Right lobe of liver (tissue), 6 donors: Measurements from ENCODE around the gene ZC3H7A. TPM values are rescaled to one million over a fixed set of nuclear protein-coding genes. Genes with fewer than 3 reads are reported as not detected.
"Not testable (repeated sequence)": the region's sequence is repeated elsewhere in the genome, so short reads cannot be mapped to it uniquely, and the experiment has no call there.

Experiments used
- ATAC-seq, 4 donors: fragments of 200-7000 bp; cut with Tn5 transposase; one replicate each; pipeline ENCODE4 v1.9.1; 2020; ENCODE audit warnings: mild to moderate bottlenecking in 4 of 4, moderate library complexity in 4 of 4
- DNase-seq, 3 donors: peaks; one replicate each; pipeline ENCODE4 v3.0.0-alpha.2; 2020
- H3K27ac ChIP-seq, 3 donors: fragments of 200-600 bp; one replicate each; pipeline ENCODE4 v1.8.0; 2022
- H3K27me3 ChIP-seq, 2 donors: fragments of 200-600 bp; one replicate each; pipeline ENCODE4 v1.8.0; 2022
- H3K36me3 ChIP-seq, 4 donors: fragments of 200-600 bp; sonication (generic) in 1 of 4; one replicate each; pipeline versions ENCODE4 v1.5.1 to v1.8.0; 2017 to 2022; ENCODE audit warnings: control low read depth in 1 of 4
- H3K4me1 ChIP-seq, 4 donors: fragments of 200-600 bp; sonication (generic) in 1 of 4; one replicate each; pipeline versions ENCODE4 v1.5.1 to v1.8.0; 2017 to 2022; ENCODE audit warnings: control low read depth in 1 of 4
- H3K4me3 ChIP-seq, 3 donors: fragments of 200-600 bp; one replicate each; pipeline ENCODE4 v1.8.0; 2022
- H3K9me3 ChIP-seq, 4 donors: fragments of 200-600 bp; sonication (generic) in 1 of 4; one replicate each; pipeline versions ENCODE4 v1.5.1 to v1.8.0; 2017 to 2022; ENCODE audit warnings: control low read depth in 1 of 4
- POLR2A ChIP-seq: fragments of 450-650 bp; IDR thresholded peaks from one replicate; pipeline ENCODE4 v1.6.1; 2017; ENCODE audit warnings: antibody characterized with exemption, mild to moderate bottlenecking
- WGBS: methylation state at CpG from one replicate; pipeline ENCODE4 v1.1.6; 2018; ENCODE audit warnings: low coverage, low lambda C conversion rate; ENCODE audit not compliant: insufficient coverage; ENCODE audit errors: missing lambda C conversion rate; 5-methylcytosine and 5-hydroxymethylcytosine counted together
- intact Hi-C, 2 donors: fragments of 100-400 bp; cut with DNase I; formaldehyde crosslinking; loops; one replicate each; pipeline versions ENCODE4 v1.11.2 to v1.14.1; 2022
- total RNA-seq, 6 experiments: library from RNA; depleted of rRNA in 2 of 6; stranded (reverse); fragments of >200 nt in 2 of 6; fragmentation: NEBNext Ultra II Directional in 3 of 6; extraction: Animal tissue kit (Norgen Biotek cat#: 25700) in 3 of 6; gene quantifications; one replicate each; pipeline versions ENCODE4 v1.1.0 to v1.2.4, GENCODE V29; 2016 to 2023
- TF ChIP-seq, protein P1 (sequence below), 4 donors: fragments of 200-600 bp in 3 of 4; fragments of 450-650 bp in 1 of 4; IDR thresholded peaks; one replicate each; pipeline versions ENCODE4 v1.5.1 to v1.8.0; 2016 to 2022; ENCODE audit warnings: antibody characterized with exemption in 4 of 4, mild to moderate bottlenecking in 2 of 4
- donor health status: DM: no; HTN: yes; CAD: no.
- donor health status: DM: no; HTN: no; CAD: no.
- donor health status: DM: no; HTN: no; CAD: no.
- donor health status: DM: no; HTN: yes; CAD: no.
- donor health status: DM: no; HTN: yes; CAD: no.

Gene ZC3H7A
- total RNA-seq, 6 experiments from 2014 or later = 22.8 to 34.0 (median 26.9) TPM

DNA sequence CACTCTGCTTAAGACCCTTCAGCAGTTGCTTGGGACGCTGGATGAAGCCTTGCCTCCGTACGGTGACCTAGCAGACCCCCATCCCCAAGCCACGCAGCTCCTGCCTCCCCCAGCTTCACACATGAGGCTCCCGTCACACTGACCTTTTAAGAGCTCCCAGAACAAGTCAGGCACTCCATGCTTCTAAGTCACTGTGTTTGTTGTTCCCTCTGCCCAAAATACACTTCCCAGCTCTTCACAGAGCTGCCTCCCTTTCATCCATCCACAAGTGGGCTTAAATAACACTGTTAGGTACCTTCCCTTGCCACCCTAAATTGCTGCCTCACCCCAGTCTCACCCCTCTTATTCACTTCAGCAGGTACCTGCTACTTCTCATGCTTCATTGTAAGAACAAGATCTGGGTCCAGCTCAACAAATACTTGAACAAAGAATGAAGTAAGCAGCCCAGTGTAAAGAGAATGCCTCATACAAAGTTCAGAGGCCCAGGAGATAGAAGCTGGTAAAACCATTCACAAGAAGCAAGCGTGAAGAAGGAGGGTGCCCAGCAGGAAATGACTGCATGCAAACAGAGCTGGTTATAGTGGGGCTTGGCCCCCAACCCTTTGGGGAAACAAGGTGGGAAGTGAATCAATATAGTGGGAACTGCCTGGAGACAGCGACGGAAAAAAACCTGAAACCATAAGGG is 5.8 kb downstream of the ZC3H7A start:
- H3K4me3 ChIP-seq = no peak overlapping the region
- peaks cover 0 to 68% (median 28%) of the 10 kb centered on the region in 4 donors for H3K4me1 ChIP-seq
- intact Hi-C loops = loop anchor here (10.0 kb wide), 2 partner anchors 56 to 66 kb away; no protein-coding TSS in a partner anchor
- no peak for TF ChIP-seq POLR2A
- TF ChIP-seq, protein P1, sequence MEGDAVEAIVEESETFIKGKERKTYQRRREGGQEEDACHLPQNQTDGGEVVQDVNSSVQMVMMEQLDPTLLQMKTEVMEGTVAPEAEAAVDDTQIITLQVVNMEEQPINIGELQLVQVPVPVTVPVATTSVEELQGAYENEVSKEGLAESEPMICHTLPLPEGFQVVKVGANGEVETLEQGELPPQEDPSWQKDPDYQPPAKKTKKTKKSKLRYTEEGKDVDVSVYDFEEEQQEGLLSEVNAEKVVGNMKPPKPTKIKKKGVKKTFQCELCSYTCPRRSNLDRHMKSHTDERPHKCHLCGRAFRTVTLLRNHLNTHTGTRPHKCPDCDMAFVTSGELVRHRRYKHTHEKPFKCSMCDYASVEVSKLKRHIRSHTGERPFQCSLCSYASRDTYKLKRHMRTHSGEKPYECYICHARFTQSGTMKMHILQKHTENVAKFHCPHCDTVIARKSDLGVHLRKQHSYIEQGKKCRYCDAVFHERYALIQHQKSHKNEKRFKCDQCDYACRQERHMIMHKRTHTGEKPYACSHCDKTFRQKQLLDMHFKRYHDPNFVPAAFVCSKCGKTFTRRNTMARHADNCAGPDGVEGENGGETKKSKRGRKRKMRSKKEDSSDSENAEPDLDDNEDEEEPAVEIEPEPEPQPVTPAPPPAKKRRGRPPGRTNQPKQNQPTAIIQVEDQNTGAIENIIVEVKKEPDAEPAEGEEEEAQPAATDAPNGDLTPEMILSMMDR (IDR thresholded peaks at IDR 0.05) = no peak
- WGBS = 77% methylated on average over 4 of the region's 8 CpGs
- ATAC-seq (peak in 3 of 4 donors; percentile 4 to 13 (median 4)), DNase-seq (peak in 1 of 3 donors; percentile 33)
- no peaks in the 10 kb centered on the region for H3K36me3 ChIP-seq
- no peaks in the 10 kb centered on the region for H3K9me3 ChIP-seq
- peak overlapping the region in 2 of 3 donors; percentile 47 to 70 for H3K27ac ChIP-seq
- H3K27me3 ChIP-seq = no peaks in the 10 kb centered on the region

DNA sequence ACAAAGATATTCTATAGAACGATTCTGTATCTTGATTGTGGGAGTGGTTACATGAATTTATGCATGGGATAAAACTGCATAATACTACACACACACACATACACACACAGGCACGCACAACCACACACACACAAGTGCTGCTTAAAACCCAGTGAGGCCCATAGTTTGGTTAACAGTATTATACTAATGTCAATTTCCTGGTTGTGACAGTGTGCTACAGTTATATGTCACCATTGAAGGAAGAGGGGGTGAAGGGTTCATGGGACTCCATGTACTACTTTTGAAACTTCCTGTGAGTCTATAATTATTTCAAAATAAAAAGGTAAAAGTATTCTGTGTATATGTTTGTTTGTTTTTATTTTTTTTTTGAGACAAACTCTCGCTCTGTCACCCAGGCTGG is 8.1 kb downstream of the ZC3H7A start:
- TF ChIP-seq, protein P1 (IDR thresholded peaks at IDR 0.05) = no peak
- TF ChIP-seq POLR2A = no peak
- WGBS = 80% methylated on average over 3 of the region's 3 CpGs
- H3K9me3 ChIP-seq = no peaks in the 10 kb centered on the region
- intact Hi-C loops = no loop called here
- H3K27ac ChIP-seq = peak overlapping the region in 1 of 3 donors; percentile 39
- H3K4me3 ChIP-seq = no peak overlapping the region
- peaks cover 0 to 60% (median 23%) of the 10 kb centered on the region in 4 donors for H3K4me1 ChIP-seq
- H3K36me3 ChIP-seq = no peaks in the 10 kb centered on the region
- H3K27me3 ChIP-seq = no peaks in the 10 kb centered on the region
- peak in 1 of 4 donors; percentile 53 for ATAC-seq
- DNase-seq = no peak

DNA sequence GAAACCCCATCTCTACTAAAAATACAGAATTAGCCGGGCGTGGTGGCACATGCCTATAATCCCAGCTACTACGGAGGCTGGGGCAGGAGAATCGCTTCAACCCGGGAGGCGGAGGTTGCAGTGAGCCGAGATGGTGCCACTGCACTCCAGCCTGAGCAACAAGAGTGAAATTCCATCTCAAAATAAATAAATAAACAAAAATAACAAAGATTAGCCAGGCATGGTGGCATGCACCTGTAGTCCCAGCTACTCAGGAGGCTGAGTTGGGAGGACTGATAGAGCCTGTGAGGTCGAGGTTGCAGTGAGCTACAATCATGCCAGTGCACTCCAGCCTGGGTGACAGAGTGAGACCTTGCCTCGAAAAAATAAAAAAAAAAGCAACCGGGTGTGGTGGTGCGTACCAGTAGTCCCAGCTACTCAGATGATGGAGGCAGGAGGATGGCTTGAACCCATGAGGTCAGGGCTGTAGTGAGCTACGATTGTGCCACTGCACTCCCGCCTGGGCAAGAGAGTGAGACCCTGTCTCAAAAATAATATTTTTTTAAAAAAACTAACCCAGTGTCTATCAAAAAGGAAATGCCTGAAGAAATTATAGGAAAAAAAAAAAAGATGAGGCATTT is 12.0 kb downstream of the ZC3H7A start:
- H3K9me3 ChIP-seq, ATAC-seq, intact Hi-C loops, H3K27ac ChIP-seq, DNase-seq, H3K36me3 ChIP-seq, H3K27me3 ChIP-seq, H3K4me3 ChIP-seq: not testable (repeated sequence)
- peaks cover 0 to 37% (median 18%) of the 10 kb centered on the region in 4 donors for H3K4me1 ChIP-seq
- 82% methylated on average over 10 of the region's 13 CpGs for WGBS

DNA sequence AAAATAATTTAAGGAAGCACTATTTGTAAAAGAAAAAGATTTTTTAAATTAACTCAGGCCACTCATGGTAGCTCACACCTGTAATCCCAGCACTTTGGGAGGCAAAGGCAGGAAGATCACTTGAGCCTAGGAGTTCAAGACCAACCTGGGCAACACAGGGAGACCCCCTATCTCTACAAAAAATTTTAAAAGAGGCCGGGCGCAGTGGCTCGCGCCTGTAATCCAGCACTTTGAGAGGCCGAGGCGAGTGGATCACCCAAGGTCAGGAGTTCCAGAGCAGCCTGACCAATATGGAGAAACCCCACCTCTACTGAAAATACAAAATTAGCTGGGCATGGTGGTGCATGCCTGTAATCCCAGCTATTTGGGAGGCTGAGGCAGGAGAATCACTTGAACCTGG is 12.7 kb downstream of the ZC3H7A start:
- H3K27me3 ChIP-seq, DNase-seq, H3K4me3 ChIP-seq, H3K36me3 ChIP-seq, H3K9me3 ChIP-seq, intact Hi-C loops, ATAC-seq: not testable (repeated sequence)
- no CpG with 5 or more reads among the region's 6 CpGs for WGBS
- H3K27ac ChIP-seq = peak overlapping the region in 2 of 3 donors; percentile 66 to 77
- peaks cover 0 to 37% (median 15%) of the 10 kb centered on the region in 4 donors for H3K4me1 ChIP-seq

DNA sequence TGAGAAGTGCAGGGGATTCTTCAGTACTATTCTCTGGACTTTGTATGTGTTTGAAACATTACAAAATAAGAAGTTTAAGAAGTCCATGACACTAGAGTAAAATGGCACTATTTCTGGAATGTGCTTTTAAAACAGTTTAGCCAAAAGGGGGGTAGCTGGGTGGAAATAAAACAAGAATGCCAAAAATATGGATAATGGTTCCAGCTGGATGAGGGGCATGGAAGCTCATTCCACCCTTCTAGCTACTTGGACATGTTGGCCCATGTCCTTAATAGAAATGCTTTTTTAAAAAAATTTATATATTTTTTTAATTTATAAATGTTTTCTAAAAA is 13.1 kb downstream of the ZC3H7A start:
- no peak overlapping the region for H3K4me3 ChIP-seq
- peak overlapping the region in 2 of 3 donors; percentile 66 to 77 for H3K27ac ChIP-seq
- no peak for TF ChIP-seq POLR2A
- TF ChIP-seq, protein P1 (IDR thresholded peaks at IDR 0.05) = no peak
- no peaks in the 10 kb centered on the region for H3K27me3 ChIP-seq
- no peaks in the 10 kb centered on the region for H3K9me3 ChIP-seq
- H3K36me3 ChIP-seq = peaks cover 0 to 2% (median 0%) of the 10 kb centered on the region in 4 donors
- intact Hi-C loops = no loop called here
- DNase-seq (no peak), ATAC-seq (no peak)
- peaks cover 0 to 37% (median 13%) of the 10 kb centered on the region in 4 donors for H3K4me1 ChIP-seq
